Mucosa of stomach (tissue), 1 donor: ENCODE data around the gene EYA2.

ENCODE experiments used
- H3K27me3 ChIP-seq: one replicate; pipeline ENCODE4 v1.7.0; 2013; ENCODE audit warnings: mild to moderate bottlenecking, low read length; ENCODE audit not compliant: control insufficient read depth, insufficient read depth
- H3K36me3 ChIP-seq: one replicate; pipeline ENCODE4 v1.7.0; 2013; ENCODE audit warnings: low read length; ENCODE audit not compliant: control insufficient read depth, insufficient read depth
- H3K4me1 ChIP-seq: one replicate; pipeline ENCODE4 v1.7.0; 2013; ENCODE audit warnings: mild to moderate bottlenecking, low read length; ENCODE audit not compliant: control insufficient read depth, insufficient read depth
- H3K4me3 ChIP-seq: one replicate; pipeline ENCODE4 v1.7.0; 2013; ENCODE audit warnings: low read length
- H3K9ac ChIP-seq: one replicate; pipeline ENCODE4 v1.7.0; 2013; ENCODE audit warnings: mild to moderate bottlenecking, low read length, moderate library complexity
- H3K9me3 ChIP-seq: one replicate; pipeline ENCODE4 v1.7.0; 2013; ENCODE audit warnings: mild to moderate bottlenecking, low read length, moderate library complexity; ENCODE audit not compliant: control insufficient read depth
- donor health status: Pancreatic carcinoma.

EYA2 gene

DNA sequence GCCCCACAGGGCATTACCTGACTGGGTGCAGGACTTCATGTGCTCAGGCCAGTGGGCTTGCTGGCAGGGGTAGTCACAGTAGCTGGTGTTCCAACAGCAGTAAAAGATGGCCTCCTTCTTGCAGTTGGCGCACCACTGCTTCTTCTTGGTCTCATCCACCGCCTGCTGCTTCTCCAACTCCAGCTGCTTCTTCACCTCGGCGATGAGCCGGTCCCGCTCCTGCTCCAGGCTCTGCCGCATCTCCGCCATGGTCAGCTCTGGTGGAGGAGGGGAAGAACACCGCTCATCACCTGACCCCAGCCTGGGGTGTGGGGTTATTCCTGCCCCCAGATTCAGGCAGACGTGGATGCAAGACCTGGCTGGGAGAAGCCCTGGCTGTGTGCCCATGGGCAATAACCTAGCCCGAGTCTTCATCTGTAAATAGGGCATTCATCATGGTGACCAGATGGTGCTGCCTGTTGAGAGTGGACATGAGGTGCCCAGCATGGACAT is 329.7 kb downstream of the EYA2 start:
- Histone ChIP-seq H3K9me3 (no peaks in the 10 kb centered on the region), H3K36me3 (peaks cover 20% of the 10 kb centered on the region), H3K4me1 (no peaks in the 10 kb centered on the region), H3K27me3 (no peaks in the 10 kb centered on the region), H3K4me3 (no peak overlapping the region), H3K9ac (no peak overlapping the region)

DNA sequence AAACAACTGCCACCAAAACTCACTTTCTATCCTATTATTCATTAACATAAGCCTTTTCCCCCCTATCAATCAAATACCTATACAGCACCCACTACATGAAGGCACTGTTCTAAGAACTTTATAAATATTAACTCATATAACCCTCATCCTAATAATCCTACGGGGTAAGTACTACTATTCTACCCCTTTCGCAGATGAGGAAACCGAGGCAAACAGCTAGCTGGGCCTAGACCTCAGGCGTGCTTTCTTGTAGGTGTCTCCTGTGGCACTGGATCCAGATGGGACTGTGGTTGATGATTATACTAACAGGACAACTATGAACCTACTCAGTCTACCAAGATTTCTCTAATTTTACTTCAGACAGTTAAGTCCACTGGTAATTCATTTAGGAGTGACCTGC is 330.2 kb downstream of the EYA2 start:
- H3K9ac ChIP-seq = no peak overlapping the region
- no peaks in the 10 kb centered on the region for H3K9me3 ChIP-seq
- no peak overlapping the region for H3K4me3 ChIP-seq
- no peaks in the 10 kb centered on the region for H3K27me3 ChIP-seq
- no peaks in the 10 kb centered on the region for H3K4me1 ChIP-seq
- peaks cover 20% of the 10 kb centered on the region for H3K36me3 ChIP-seq

DNA sequence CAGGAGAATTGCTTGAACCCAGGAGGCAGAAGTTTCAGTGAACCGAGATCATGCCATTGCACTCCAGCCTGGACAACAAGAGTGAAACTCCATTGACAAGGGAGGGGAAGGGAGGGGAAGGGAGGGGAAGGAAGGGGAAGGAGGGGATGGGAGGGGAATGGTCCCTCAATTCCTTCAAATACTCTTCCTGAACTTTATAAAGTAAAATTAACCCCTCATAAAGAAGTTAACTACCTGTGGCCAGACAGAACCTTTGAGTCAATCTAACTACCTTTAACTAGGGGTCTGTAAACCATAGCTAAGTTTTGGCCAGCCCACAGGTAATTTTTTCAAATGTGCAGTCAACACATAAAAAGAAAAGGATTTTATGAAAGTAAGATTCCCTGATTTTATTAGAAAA is 330.8 kb downstream of the EYA2 start:
- Histone ChIP-seq H3K36me3 (peaks cover 16% of the 10 kb centered on the region), H3K9ac (no peak overlapping the region), H3K4me1 (no peaks in the 10 kb centered on the region), H3K27me3 (no peaks in the 10 kb centered on the region), H3K4me3 (no peak overlapping the region), H3K9me3 (no peaks in the 10 kb centered on the region)

DNA sequence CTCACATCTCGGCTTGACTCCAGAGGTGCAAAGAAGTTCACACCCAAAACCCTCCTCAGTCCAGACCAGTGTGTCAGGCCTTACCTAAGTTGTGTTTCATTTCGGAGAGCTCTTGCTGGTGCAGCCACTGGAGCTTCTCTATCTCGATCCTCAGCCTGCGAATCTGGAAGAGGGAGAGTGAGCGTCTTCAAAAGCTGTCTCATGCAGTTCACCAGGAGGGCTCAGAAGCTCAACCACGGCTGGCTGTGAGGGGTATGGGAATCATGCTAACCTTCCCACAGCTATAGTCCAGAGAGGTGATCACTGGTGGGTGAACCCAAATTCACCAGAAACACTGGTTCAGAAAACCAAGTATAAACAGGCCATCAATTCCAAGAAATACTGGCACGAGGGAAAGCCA is 332.5 kb downstream of the EYA2 start:
- H3K27me3 ChIP-seq = no peaks in the 10 kb centered on the region
- peaks cover 9% of the 10 kb centered on the region for H3K36me3 ChIP-seq

GRCh38 chr20:47227576-47227975 is 332.9 kb downstream of the EYA2 start:
- no peak overlapping the region for H3K4me3 ChIP-seq
- no peaks in the 10 kb centered on the region for H3K27me3 ChIP-seq
- no peaks in the 10 kb centered on the region for H3K4me1 ChIP-seq
- H3K36me3 ChIP-seq = peaks cover 9% of the 10 kb centered on the region
- H3K9me3 ChIP-seq = no peaks in the 10 kb centered on the region
- no peak overlapping the region for H3K9ac ChIP-seq

More for the DNA sequence above, 332.5 kb downstream of the EYA2 start:
- no peak overlapping the region for H3K9ac ChIP-seq
- no peaks in the 10 kb centered on the region for H3K9me3 ChIP-seq
- H3K4me3 ChIP-seq = no peak overlapping the region
- no peaks in the 10 kb centered on the region for H3K4me1 ChIP-seq

GRCh38 chr20:47228654-47229053 is 334.0 kb downstream of the EYA2 start:
- no peak overlapping the region for H3K9ac ChIP-seq
- no peaks in the 10 kb centered on the region for H3K27me3 ChIP-seq
- peaks cover 9% of the 10 kb centered on the region for H3K36me3 ChIP-seq
- no peaks in the 10 kb centered on the region for H3K9me3 ChIP-seq
- no peaks in the 10 kb centered on the region for H3K4me1 ChIP-seq
- no peak overlapping the region for H3K4me3 ChIP-seq

DNA sequence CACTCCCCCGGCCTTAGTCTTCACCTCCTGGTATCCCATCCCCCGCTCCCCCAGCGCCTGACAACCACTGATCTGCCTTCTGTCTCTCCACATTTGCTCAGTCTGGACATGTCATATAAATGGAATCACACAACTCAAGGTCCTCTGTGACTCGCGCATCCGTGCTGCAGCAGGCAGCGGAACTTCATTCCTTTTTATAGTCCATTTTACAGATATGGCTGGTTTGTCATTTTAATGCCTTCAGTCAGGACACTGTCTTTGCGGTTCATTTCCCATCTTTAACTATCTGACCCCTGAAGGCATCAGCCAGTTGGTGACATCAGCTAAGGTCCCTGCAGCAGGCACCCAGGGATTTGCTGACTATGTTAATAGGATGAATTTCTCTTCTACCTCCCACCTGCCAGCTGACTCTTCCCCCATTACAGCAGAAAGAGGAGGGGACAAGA is 336.2 kb downstream of the EYA2 start:
- H3K36me3 ChIP-seq = peaks cover 4% of the 10 kb centered on the region
- no peak overlapping the region for H3K9ac ChIP-seq

GRCh38 chr20:47231382-47232039 is 336.9 kb downstream of the EYA2 start:
- Histone ChIP-seq H3K9me3 (no peaks in the 10 kb centered on the region), H3K4me3 (no peak overlapping the region), H3K27me3 (no peaks in the 10 kb centered on the region), H3K4me1 (no peaks in the 10 kb centered on the region), H3K36me3 (peaks cover 4% of the 10 kb centered on the region), H3K9ac (no peak overlapping the region)

More for the DNA sequence above, 336.2 kb downstream of the EYA2 start:
- Histone ChIP-seq H3K27me3 (no peaks in the 10 kb centered on the region), H3K4me1 (no peaks in the 10 kb centered on the region), H3K9me3 (no peaks in the 10 kb centered on the region), H3K4me3 (no peak overlapping the region)

- Histone ChIP-seq H3K4me1 (no peaks in the 10 kb centered on the region), H3K4me3 (no peak overlapping the region), H3K27me3 (no peaks in the 10 kb centered on the region), H3K36me3 (peaks cover 4% of the 10 kb centered on the region), H3K9ac (no peak overlapping the region), H3K9me3 (no peaks in the 10 kb centered on the region)
Observed at GRCh38 chr20:47232518-47232917, 337.9 kb downstream of the EYA2 start.

DNA sequence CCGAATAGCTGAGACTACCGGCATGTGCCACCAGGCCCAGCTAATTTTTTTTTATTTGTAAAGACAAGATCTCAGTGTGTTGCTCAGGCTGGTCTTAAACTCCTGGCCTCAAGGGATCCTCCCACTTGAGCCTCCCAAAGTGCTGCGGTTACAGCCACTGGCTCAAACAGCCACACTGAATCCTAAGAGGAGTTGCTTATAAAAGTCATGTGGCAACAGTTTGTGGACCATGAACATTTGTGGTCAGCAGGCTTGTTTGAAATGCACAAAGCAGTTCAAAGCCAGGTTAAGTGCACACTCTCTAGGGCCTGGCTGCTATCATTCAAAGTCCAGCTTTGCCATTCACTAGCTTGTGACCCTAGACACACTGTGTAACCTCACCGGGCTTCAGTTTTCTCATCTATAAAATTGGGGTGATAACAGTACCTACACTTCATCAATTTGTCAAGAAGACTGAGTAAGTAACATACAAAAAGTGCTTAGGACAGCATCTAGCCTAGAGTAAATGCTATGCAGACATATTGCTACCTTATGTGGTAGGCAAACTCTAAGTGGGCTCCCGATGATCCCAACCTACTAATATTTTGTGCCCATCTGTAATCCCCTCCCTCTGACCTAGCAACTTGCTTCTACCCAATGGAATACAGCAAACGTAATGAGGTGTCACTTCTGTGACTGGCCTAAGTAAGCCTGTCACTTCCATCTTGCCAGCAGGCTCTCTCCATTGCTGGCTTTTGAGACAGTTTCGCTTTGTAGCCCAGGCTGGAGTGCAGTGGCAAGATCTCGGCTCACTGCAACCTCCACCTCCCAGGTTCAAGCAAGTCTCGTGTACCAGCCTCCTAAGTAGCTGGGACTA is 338.9 kb downstream of the EYA2 start:
- Histone ChIP-seq H3K9me3 (no peaks in the 10 kb centered on the region), H3K4me1 (no peaks in the 10 kb centered on the region), H3K36me3 (peaks cover 4% of the 10 kb centered on the region), H3K27me3 (no peaks in the 10 kb centered on the region), H3K9ac (no peak overlapping the region), H3K4me3 (no peak overlapping the region)

DNA sequence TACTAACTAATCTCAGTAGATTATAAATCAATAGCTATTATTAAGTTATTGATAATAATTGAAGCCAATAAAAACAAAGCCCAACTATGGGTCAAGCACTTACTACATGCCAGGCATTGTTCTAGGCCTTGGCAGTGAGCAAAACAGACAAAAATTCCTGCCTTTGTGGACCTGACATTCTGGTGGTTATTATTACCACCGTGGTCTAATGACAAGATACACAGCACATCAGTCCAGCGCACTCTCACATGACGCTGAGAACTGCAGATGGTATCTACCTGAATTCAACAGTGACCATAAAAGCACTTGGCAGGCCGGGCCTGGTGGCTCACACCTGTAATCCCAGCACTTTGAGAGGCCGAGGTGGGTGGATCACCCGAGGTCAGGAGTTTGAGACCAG is 340.5 kb downstream of the EYA2 start:
- Histone ChIP-seq H3K4me1 (no peaks in the 10 kb centered on the region), H3K27me3 (no peaks in the 10 kb centered on the region), H3K36me3 (peaks cover 4% of the 10 kb centered on the region), H3K4me3 (no peak overlapping the region), H3K9me3 (no peaks in the 10 kb centered on the region), H3K9ac (no peak overlapping the region)

GRCh38 chr20:47235853-47236638 is 341.4 kb downstream of the EYA2 start:
- Histone ChIP-seq H3K9ac (no peak overlapping the region), H3K36me3 (peaks cover 4% of the 10 kb centered on the region), H3K4me1 (no peaks in the 10 kb centered on the region), H3K9me3 (no peaks in the 10 kb centered on the region), H3K4me3 (no peak overlapping the region), H3K27me3 (no peaks in the 10 kb centered on the region)
